ENCODE measurements around the gene UNC119B. TPM values are rescaled to one million over a fixed set of nuclear protein-coding genes. Genes with fewer than 3 reads are reported as not detected.

UNC119B gene
- total and polyA plus RNA-seq, 5 donors from 2014 or later: 6.6 to 10.9 (median 8.9) TPM

- Mint-ChIP-seq H3K4me1 (peaks cover 4 to 62% (median 44%) of the 10 kb centered on the region in 4 donors), H3K27ac (peak overlapping the region in 1 of 3 donors; percentile 51), H3K36me3 (peaks cover 29% of the 10 kb centered on the region), H3K9me3 (no peaks in the 10 kb centered on the region), H3K4me3 (peak overlapping the region in 1 of 4 donors; percentile 62), H3K27me3 (peaks cover 7% of the 10 kb centered on the region)
- H3K27me3 ChIP-seq (ENCODE audit: control insufficient read depth, insufficient read depth, low read length): no peaks in the 10 kb centered on the region
- ATAC-seq (ENCODE audit: low read depth in 2 of 2) (no peak), DNase-seq (no peak)
- peaks cover 27% of the 10 kb centered on the region for H3K36me3 ChIP-seq (ENCODE audit: control insufficient read depth, insufficient read depth, low read length)
- H3K27ac ChIP-seq (ENCODE audit: insufficient read depth, low read length, poor library complexity, severe bottlenecking): no peak overlapping the region
- H3K9me3 ChIP-seq (ENCODE audit: control insufficient read depth in 2 of 2, low read length in 2 of 2): no peaks in the 10 kb centered on the region
- H3K4me3 ChIP-seq (ENCODE audit: low read depth, low read length): no peak overlapping the region
- peaks cover 24% of the 10 kb centered on the region for H3K4me1 ChIP-seq (ENCODE audit: control insufficient read depth, insufficient read depth, low read length, poor library complexity, severe bottlenecking)
Measured at GRCh38 chr12:120690978-120691377, 19.3 kb upstream of the UNC119B start.

GRCh38 chr12:120692524-120693033 is 17.7 kb upstream of the UNC119B start:
- Mint-ChIP-seq H3K27ac (peak overlapping the region in 2 of 3 donors; percentile 1 to 5), H3K4me1 (peaks cover 4 to 60% (median 41%) of the 10 kb centered on the region in 4 donors), H3K36me3 (peaks cover 43% of the 10 kb centered on the region), H3K4me3 (peak overlapping the region in 2 of 4 donors; percentile 23 to 74), H3K27me3 (no peaks in the 10 kb centered on the region), H3K9me3 (no peaks in the 10 kb centered on the region)
- Histone ChIP-seq H3K4me1 (ENCODE audit: control insufficient read depth, insufficient read depth, low read length, poor library complexity, severe bottlenecking) (peaks cover 20% of the 10 kb centered on the region), H3K36me3 (ENCODE audit: control insufficient read depth, insufficient read depth, low read length) (peaks cover 42% of the 10 kb centered on the region), H3K4me3 (ENCODE audit: low read depth, low read length) (no peak overlapping the region), H3K9me3 (ENCODE audit: control insufficient read depth in 2 of 2, low read length in 2 of 2) (no peaks in the 10 kb centered on the region), H3K27ac (ENCODE audit: insufficient read depth, low read length, poor library complexity, severe bottlenecking) (no peak overlapping the region), H3K27me3 (ENCODE audit: control insufficient read depth, insufficient read depth, low read length) (no peaks in the 10 kb centered on the region)
- DNase-seq (no peak), ATAC-seq (ENCODE audit: low read depth in 2 of 2) (no peak)

DNA sequence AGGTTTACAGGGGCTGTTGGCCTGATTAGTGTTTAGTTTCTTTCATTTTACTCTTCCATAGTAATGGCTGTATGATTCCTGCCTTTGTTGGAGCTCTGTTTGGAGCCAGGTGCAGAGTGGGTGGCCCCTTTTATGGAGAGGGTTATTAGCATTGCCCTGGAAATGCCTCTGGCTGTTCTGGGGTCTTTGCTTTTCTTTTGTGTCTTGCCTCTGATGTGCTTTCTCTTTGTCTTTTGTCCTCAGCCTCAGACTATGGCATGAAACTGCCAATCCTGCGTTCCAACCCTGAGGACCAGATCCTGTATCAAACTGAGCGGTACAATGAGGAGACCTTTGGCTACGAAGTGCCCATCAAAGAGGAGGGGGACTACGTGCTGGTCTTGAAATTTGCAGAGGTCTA is 16.4 kb upstream of the UNC119B start:
- peak overlapping the region in 1 of 3 donors; percentile 86 for H3K27ac Mint-ChIP-seq
- no peak overlapping the region for H3K4me3 ChIP-seq (ENCODE audit: low read depth, low read length)
- peaks cover 7% of the 10 kb centered on the region for H3K4me1 ChIP-seq (ENCODE audit: control insufficient read depth, insufficient read depth, low read length, poor library complexity, severe bottlenecking)
- H3K36me3 ChIP-seq (ENCODE audit: control insufficient read depth, insufficient read depth, low read length): peaks cover 46% of the 10 kb centered on the region
- no peaks in the 10 kb centered on the region for H3K9me3 Mint-ChIP-seq
- H3K4me3 Mint-ChIP-seq: no peak overlapping the region
- no peaks in the 10 kb centered on the region for H3K9me3 ChIP-seq (ENCODE audit: control insufficient read depth in 2 of 2, low read length in 2 of 2)
- H3K27ac ChIP-seq (ENCODE audit: insufficient read depth, low read length, poor library complexity, severe bottlenecking): no peak overlapping the region
- no peaks in the 10 kb centered on the region for H3K27me3 ChIP-seq (ENCODE audit: control insufficient read depth, insufficient read depth, low read length)
- ATAC-seq (ENCODE audit: low read depth in 2 of 2): no peak
- peaks cover 43% of the 10 kb centered on the region for H3K36me3 Mint-ChIP-seq
- peaks cover 0 to 47% (median 28%) of the 10 kb centered on the region in 4 donors for H3K4me1 Mint-ChIP-seq
- DNase-seq: no peak
- H3K27me3 Mint-ChIP-seq: no peaks in the 10 kb centered on the region

- Histone ChIP-seq H3K4me3 (ENCODE audit: low read depth, low read length) (no peak overlapping the region), H3K4me1 (ENCODE audit: control insufficient read depth, insufficient read depth, low read length, poor library complexity, severe bottlenecking) (no peaks in the 10 kb centered on the region), H3K27me3 (ENCODE audit: control insufficient read depth, insufficient read depth, low read length) (no peaks in the 10 kb centered on the region), H3K36me3 (ENCODE audit: control insufficient read depth, insufficient read depth, low read length) (peaks cover 74% of the 10 kb centered on the region), H3K27ac (ENCODE audit: insufficient read depth, low read length, poor library complexity, severe bottlenecking) (no peak overlapping the region), H3K9me3 (ENCODE audit: control insufficient read depth in 2 of 2, low read length in 2 of 2) (no peaks in the 10 kb centered on the region)
- Mint-ChIP-seq H3K4me1 (peaks cover 0 to 22% (median 15%) of the 10 kb centered on the region in 4 donors), H3K4me3 (no peak overlapping the region), H3K27me3 (no peaks in the 10 kb centered on the region), H3K9me3 (no peaks in the 10 kb centered on the region), H3K36me3 (peaks cover 56% of the 10 kb centered on the region), H3K27ac (no peak overlapping the region)
- no peak for ATAC-seq (ENCODE audit: low read depth in 2 of 2)
- no peak for DNase-seq
Measured at GRCh38 chr12:120696626-120697025, 13.6 kb upstream of the UNC119B start.

DNA sequence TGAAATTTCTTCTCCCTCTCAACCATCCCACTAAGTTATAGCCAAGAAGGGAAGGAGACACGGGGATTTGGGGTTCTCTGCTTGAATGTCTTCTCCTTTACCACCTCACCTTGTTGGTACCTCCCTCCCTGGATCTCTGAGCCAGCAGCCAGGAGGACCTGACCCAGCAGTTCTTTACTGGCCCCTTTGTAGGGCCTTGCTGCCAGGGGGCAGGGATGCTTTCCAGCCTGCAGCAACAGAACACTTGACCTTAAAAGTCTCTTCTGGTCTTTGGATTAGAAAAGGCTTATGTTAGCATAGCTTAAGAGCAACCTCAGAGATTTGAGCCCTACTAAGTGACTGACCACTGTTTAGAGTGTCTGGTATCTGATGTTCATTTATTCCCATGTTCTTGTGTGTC is 12.9 kb upstream of the UNC119B start:
- Histone ChIP-seq H3K27me3 (ENCODE audit: control insufficient read depth, insufficient read depth, low read length) (no peaks in the 10 kb centered on the region), H3K4me3 (ENCODE audit: low read depth, low read length) (no peak overlapping the region), H3K36me3 (ENCODE audit: control insufficient read depth, insufficient read depth, low read length) (peaks cover 76% of the 10 kb centered on the region), H3K4me1 (ENCODE audit: control insufficient read depth, insufficient read depth, low read length, poor library complexity, severe bottlenecking) (no peaks in the 10 kb centered on the region), H3K9me3 (ENCODE audit: control insufficient read depth in 2 of 2, low read length in 2 of 2) (no peaks in the 10 kb centered on the region), H3K27ac (ENCODE audit: insufficient read depth, low read length, poor library complexity, severe bottlenecking) (no peak overlapping the region)
- Mint-ChIP-seq H3K27me3 (no peaks in the 10 kb centered on the region), H3K4me1 (peaks cover 0 to 17% (median 11%) of the 10 kb centered on the region in 4 donors), H3K9me3 (no peaks in the 10 kb centered on the region), H3K27ac (no peak overlapping the region), H3K36me3 (peaks cover 59% of the 10 kb centered on the region), H3K4me3 (no peak overlapping the region)
- DNase-seq (no peak), ATAC-seq (ENCODE audit: low read depth in 2 of 2) (no peak)

DNA sequence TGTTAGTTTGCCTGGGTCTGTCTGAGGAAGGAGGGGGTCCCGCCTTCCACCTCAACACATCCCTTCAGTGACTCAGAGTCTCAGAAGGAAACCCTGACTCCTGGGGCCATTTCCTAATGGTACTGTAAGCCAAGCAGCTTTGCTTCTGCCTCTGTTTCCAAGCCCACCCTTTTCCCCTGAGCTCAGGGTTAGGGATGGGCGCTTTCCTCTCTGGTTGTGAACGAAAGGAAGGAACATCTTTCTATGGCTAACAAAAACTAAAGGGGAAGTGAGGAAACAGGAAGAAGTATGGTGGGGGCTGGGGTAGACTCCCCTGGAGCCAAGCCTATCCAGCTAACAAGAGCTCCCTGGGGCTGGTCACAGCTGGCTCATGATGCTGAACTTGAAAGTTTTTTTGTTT is 11.6 kb upstream of the UNC119B start:
- no peaks in the 10 kb centered on the region for H3K9me3 Mint-ChIP-seq
- H3K36me3 Mint-ChIP-seq: peaks cover 53% of the 10 kb centered on the region
- H3K27ac Mint-ChIP-seq: peak overlapping the region in 1 of 3 donors; percentile 20
- no peaks in the 10 kb centered on the region for H3K27me3 Mint-ChIP-seq
- Histone ChIP-seq H3K4me3 (ENCODE audit: low read depth, low read length) (no peak overlapping the region), H3K9me3 (ENCODE audit: control insufficient read depth in 2 of 2, low read length in 2 of 2) (no peaks in the 10 kb centered on the region), H3K4me1 (ENCODE audit: control insufficient read depth, insufficient read depth, low read length, poor library complexity, severe bottlenecking) (no peaks in the 10 kb centered on the region), H3K36me3 (ENCODE audit: control insufficient read depth, insufficient read depth, low read length) (peaks cover 75% of the 10 kb centered on the region), H3K27ac (ENCODE audit: insufficient read depth, low read length, poor library complexity, severe bottlenecking) (no peak overlapping the region), H3K27me3 (ENCODE audit: control insufficient read depth, insufficient read depth, low read length) (no peaks in the 10 kb centered on the region)
- H3K4me1 Mint-ChIP-seq: peaks cover 0 to 9% (median 3%) of the 10 kb centered on the region in 4 donors
- no peak overlapping the region for H3K4me3 Mint-ChIP-seq
- no peak for DNase-seq
- ATAC-seq (ENCODE audit: low read depth in 2 of 2): no peak

- Histone ChIP-seq H3K4me1 (ENCODE audit: control insufficient read depth, insufficient read depth, low read length, poor library complexity, severe bottlenecking) (no peaks in the 10 kb centered on the region), H3K27me3 (ENCODE audit: control insufficient read depth, insufficient read depth, low read length) (no peaks in the 10 kb centered on the region), H3K36me3 (ENCODE audit: control insufficient read depth, insufficient read depth, low read length) (peaks cover 67% of the 10 kb centered on the region), H3K4me3 (ENCODE audit: low read depth, low read length) (no peak overlapping the region), H3K9me3 (ENCODE audit: control insufficient read depth in 2 of 2, low read length in 2 of 2) (no peaks in the 10 kb centered on the region), H3K27ac (ENCODE audit: insufficient read depth, low read length, poor library complexity, severe bottlenecking) (no peak overlapping the region)
- H3K4me1 Mint-ChIP-seq: peaks cover 0 to 7% (median 1%) of the 10 kb centered on the region in 4 donors
- H3K36me3 Mint-ChIP-seq: peaks cover 49% of the 10 kb centered on the region
- H3K9me3 Mint-ChIP-seq: no peaks in the 10 kb centered on the region
- no peak overlapping the region for H3K4me3 Mint-ChIP-seq
- DNase-seq (no peak), ATAC-seq (ENCODE audit: low read depth in 2 of 2) (no peak)
- H3K27ac Mint-ChIP-seq: peak overlapping the region in 1 of 3 donors; percentile 52
- H3K27me3 Mint-ChIP-seq: no peaks in the 10 kb centered on the region
Measured at GRCh38 chr12:120699553-120699952, 10.7 kb upstream of the UNC119B start.

- ATAC-seq (ENCODE audit: low read depth in 2 of 2) (no peak), DNase-seq (no peak)
- no peak overlapping the region for H3K27ac ChIP-seq (ENCODE audit: insufficient read depth, low read length, poor library complexity, severe bottlenecking)
- H3K27me3 ChIP-seq (ENCODE audit: control insufficient read depth, insufficient read depth, low read length): no peaks in the 10 kb centered on the region
- H3K9me3 ChIP-seq (ENCODE audit: control insufficient read depth in 2 of 2, low read length in 2 of 2): no peaks in the 10 kb centered on the region
- Mint-ChIP-seq H3K27ac (peak overlapping the region in 2 of 3 donors; percentile 53 to 92), H3K27me3 (no peaks in the 10 kb centered on the region), H3K9me3 (no peaks in the 10 kb centered on the region), H3K36me3 (peaks cover 36% of the 10 kb centered on the region), H3K4me1 (peaks cover 0 to 3% (median 0%) of the 10 kb centered on the region in 4 donors), H3K4me3 (no peak overlapping the region)
- no peaks in the 10 kb centered on the region for H3K4me1 ChIP-seq (ENCODE audit: control insufficient read depth, insufficient read depth, low read length, poor library complexity, severe bottlenecking)
- H3K4me3 ChIP-seq (ENCODE audit: low read depth, low read length): no peak overlapping the region
- peaks cover 53% of the 10 kb centered on the region for H3K36me3 ChIP-seq (ENCODE audit: control insufficient read depth, insufficient read depth, low read length)
Measured at GRCh38 chr12:120700886-120701285, 9.4 kb upstream of the UNC119B start.
